ENCODE results near the gene FABP7.

FABP7 gene

GRCh38 chr6:122778302-122778701 is 1.2 kb upstream of the FABP7 start:
- no peak for TF ChIP-seq CTCF (IDR thresholded peaks at IDR 0.05)
- Histone ChIP-seq H3K27me3 (peaks cover 0 to 3% of the 10 kb centered on the region in 2 donors), H3K9me3 (no peaks in the 10 kb centered on the region), H3K4me3 (no peak overlapping the region), H3K4me1 (no peaks in the 10 kb centered on the region), H3K27ac (no peak overlapping the region), H3K36me3 (no peaks in the 10 kb centered on the region)
- DNase-seq, result no peak
- intact Hi-C loops (cut with DNase I; ENCODE audit: low total_unique reads), result no loop called here

GRCh38 chr6:122778985-122779661 is 393 bp upstream of the FABP7 start:
- no peak for DNase-seq
- Histone ChIP-seq H3K27ac (no peak overlapping the region), H3K36me3 (no peaks in the 10 kb centered on the region), H3K4me1 (no peaks in the 10 kb centered on the region), H3K9me3 (no peaks in the 10 kb centered on the region), H3K27me3 (peaks cover 0 to 3% of the 10 kb centered on the region in 2 donors), H3K4me3 (no peak overlapping the region)
- no peak for TF ChIP-seq CTCF (IDR thresholded peaks at IDR 0.05)
- intact Hi-C loops (cut with DNase I; ENCODE audit: low total_unique reads), result no loop called here

GRCh38 chr6:122780114-122780513 is 598 bp downstream of the FABP7 start:
- H3K36me3 ChIP-seq, result no peaks in the 10 kb centered on the region
- no peaks in the 10 kb centered on the region for H3K9me3 ChIP-seq
- no peak overlapping the region for H3K4me3 ChIP-seq
- H3K27me3 ChIP-seq, result peaks cover 0 to 3% of the 10 kb centered on the region in 2 donors
- intact Hi-C loops (cut with DNase I; ENCODE audit: low total_unique reads), result no loop called here
- no peak for DNase-seq
- TF ChIP-seq CTCF (IDR thresholded peaks at IDR 0.05), result no peak
- H3K27ac ChIP-seq, result no peak overlapping the region
- no peaks in the 10 kb centered on the region for H3K4me1 ChIP-seq

- Histone ChIP-seq H3K36me3 (no peaks in the 10 kb centered on the region), H3K27ac (no peak overlapping the region), H3K9me3 (no peaks in the 10 kb centered on the region), H3K4me3 (no peak overlapping the region), H3K4me1 (no peaks in the 10 kb centered on the region), H3K27me3 (peaks cover 0 to 3% of the 10 kb centered on the region in 2 donors)
- no peak for DNase-seq
- intact Hi-C loops (cut with DNase I; ENCODE audit: low total_unique reads), result no loop called here
- TF ChIP-seq CTCF (IDR thresholded peaks at IDR 0.05), result no peak
Measured at GRCh38 chr6:122781716-122782115, 2.2 kb downstream of the FABP7 start.

GRCh38 chr6:122783401-122783800 is 3.9 kb downstream of the FABP7 start:
- intact Hi-C loops (cut with DNase I; ENCODE audit: low total_unique reads), result no loop called here
- peaks cover 0 to 3% (median under 1%) of the 10 kb centered on the region in 4 donors for H3K4me1 ChIP-seq

More at GRCh38 chr6:122783401-122783800, 3.9 kb downstream of the FABP7 start:
- no peak for TF ChIP-seq CTCF (IDR thresholded peaks at IDR 0.05)
- Histone ChIP-seq H3K27ac (no peak overlapping the region), H3K27me3 (peaks cover 0 to 3% of the 10 kb centered on the region in 2 donors), H3K9me3 (no peaks in the 10 kb centered on the region), H3K4me3 (no peak overlapping the region), H3K36me3 (no peaks in the 10 kb centered on the region)
- DNase-seq, result no peak
